ENCODE measurements around the gene ZBTB45.

The ZBTB45 gene

GRCh38 chr19:58519355-58520256, at the start of gene ZBTB45:
Gene ZBTB45 (minus strand): TSS chr19:58519810. CDS start chr19:58517673, 2,137 bp downstream.
- DNase-seq, result peak; percentile 93

DNA sequence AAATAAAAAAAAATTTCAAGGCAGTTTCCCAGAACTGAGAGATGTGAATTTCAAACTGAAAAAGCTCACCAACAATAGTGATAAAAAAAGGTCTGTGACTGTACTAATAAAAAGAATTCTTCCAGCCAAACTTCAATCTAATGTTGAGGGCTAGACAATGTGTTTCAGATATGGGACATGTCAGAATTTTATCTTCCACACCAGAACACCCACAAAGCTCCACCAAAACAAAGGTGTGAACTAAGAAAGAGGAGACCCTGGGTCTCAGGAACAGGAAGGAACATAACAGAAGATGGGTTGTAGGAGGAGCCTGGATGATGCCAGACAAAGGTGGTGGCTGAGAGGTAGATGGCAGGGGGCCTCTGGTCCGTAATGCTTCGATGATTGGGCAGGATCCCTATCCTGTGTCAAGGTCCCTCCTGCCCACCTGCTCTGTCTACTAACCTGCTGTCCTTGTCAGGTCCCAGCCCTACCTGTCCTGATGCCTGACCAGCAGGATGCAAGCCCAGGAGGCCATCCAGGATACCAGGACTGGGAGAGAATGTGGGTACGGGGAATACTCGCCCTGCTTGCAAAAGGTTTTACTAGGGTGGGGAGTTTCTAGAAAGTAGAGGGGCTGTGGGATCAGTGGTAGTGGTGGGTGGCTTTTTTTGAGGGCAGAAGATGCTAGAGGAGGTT, 49.0 kb upstream of the ZBTB45 start:
- no peak for DNase-seq

DNA sequence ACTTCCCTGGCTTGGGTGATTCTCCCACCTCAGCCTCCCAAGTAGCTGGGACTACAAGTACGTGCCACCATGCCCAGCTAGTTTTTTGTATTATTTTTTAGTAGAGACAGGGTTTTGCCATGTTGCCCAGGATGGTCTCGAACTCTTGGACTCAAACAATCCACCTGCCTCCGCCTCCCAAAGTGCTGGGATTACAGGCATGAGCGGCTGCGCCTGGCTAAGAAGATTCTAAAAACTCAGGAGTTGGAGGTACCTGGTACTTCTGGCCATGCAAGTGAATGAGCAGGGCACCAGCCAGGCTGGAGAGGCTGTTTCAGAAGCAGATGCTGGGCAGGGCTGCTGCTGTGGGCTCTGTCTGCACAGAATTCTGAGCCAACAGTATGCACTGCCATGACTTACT, 47.4 kb upstream of the ZBTB45 start:
- no peak for DNase-seq

- DNase-seq, result no peak
Measured at GRCh38 chr19:58563823-58564222, 44.2 kb upstream of the ZBTB45 start.

DNA sequence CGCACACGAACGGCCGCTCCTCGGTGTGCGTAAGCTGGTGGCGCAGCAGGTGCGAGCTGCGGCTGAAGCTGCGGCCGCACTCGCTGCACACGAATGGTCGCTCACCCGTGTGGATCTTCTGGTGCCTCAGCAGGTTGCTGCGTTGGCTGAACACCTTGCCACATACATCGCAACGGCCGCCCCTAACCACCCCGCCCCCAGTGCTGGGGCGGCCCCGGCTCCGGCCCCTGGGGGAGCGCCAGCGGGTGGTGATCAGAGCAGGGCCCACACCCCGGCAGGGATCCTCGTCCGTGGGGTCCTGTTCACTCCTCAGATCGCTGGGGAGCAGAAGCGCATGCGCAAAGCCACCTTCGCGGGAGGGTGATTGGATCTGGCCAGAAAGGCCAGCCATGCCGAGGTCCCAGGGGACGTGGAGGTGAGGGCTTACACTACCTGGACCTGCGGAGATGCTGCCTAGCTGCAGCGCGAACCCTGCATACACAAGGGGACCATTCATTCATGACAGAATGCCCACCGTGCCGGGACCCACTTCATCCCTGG, 43.5 kb upstream of the ZBTB45 start:
- no peak for DNase-seq

GRCh38 chr19:58562122-58563033, 42.8 kb upstream of the ZBTB45 start:
- no peak for DNase-seq

DNA sequence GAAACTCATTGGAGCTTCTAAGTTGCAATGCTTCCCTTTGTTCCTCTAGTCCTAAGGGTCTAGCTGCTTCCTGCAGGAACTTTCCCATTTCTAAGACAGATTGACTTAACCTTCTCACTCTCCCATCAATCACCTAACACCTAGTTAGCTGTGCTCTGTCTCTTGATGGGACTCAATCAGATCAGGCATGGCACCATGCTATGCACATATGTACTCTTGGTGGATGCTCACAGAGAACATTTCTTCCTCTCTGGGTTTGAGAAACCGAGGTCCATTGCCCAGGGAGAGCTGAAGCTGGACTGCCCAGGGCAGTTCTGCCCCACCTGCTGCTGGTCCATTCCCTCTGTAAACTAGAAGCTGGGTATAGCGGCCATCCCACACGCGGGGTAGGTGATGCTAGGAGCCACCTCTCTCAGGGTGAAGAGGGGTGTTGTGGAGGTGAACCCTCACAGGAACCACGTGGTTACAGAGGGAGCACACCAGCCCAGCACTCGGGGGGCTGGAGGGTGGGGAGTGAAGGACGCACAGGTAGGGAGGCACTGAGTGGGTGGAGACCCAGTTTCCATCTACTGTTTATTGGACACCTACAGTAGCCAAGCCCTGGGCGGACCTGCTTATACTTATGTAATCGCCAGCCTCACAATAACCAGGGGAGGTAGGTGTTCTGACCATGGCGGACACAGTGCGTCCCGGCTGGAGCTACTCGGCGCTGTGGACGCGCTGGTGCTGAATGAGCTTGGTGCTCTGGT, 41.9 kb upstream of the ZBTB45 start:
- DNase-seq, result no peak

DNA sequence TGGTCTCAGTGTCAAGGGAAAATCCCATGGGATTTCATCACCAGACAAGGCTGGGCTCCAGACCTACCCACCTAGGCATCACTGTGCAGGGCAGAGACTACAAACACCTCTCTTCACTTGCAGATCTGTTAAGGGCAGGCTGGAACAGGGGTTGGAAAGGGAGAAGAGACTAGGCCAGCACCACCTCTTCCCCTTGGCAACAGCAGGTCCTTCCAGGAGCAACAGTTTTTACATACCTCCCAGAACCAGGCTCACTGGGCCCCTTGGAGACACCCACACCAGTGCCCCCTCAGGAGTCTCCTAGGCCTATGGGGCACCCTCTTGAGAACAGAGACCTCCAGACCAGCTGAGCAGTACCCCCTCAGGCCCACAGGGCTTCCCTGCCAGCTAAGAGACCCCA, 41.3 kb upstream of the ZBTB45 start:
- DNase-seq, result no peak

- DNase-seq, result no peak
Measured at GRCh38 chr19:58560007-58560887, 40.6 kb upstream of the ZBTB45 start.

DNA sequence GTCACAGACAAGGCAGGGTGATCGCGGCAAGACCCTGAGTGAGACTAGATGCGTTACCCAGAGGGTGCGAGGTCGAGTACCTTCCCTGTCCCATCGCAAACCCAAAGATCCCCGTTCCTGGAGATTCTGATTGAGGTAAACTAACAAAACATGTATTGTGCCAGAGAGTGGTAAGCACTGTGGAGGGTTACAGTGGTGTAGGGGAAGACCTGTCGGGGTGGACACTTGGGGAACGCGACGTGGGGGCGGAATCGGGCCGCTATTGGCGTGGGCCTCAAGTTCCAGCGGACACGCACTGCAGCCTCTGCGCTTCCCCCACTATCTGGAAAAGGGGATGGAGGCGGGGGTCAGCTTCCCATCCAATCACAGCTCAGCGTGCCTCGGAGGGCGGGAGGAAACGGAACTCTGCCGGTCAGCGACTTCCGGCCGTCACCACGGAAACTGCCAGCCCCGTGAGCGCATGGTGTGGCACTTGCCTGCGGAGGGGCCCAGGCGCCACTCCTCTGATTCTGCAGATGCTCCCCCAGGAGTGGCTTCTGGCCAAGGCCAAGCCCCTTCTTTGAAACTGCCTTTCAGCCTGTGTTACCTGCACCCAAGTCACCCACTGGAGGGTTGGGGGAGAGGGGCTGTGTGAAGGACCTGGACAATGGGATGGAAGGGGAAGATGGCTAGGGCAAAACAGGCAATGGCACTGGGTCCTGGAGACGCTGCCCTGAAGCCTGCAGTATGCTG, 39.8 kb upstream of the ZBTB45 start:
- no peak for DNase-seq

GRCh38 chr19:58558623-58559274, 39.1 kb upstream of the ZBTB45 start:
- DNase-seq, result no peak

DNA sequence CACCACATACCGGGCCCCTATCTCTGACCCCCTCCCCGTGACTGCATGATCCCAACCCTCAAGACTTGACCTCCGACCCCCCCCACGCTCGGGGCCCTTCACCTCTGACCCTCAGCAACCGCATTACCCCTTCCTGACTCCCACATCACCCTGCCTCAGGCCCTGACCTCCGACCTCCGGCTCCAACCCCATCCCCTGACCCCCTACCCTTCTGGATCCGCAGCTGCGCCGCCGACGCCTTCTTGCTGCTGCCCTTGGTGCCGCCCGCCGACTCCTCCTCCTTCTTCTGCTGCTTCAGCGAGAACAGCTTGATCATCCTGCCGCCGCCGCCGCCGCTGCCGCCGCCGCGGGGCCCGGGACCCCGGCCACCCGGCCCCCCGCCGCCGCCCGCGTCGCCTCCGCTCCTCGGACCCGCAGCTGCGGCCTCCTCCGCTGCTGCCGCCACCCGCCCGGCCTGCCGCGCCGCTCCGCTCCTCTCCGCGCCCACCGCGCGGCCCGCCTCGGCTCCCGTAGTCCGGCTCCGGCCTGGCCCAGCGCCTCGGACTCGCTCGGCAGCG, 38.5 kb upstream of the ZBTB45 start, which contains the start of gene UBE2M:
TSS of gene UBE2M (minus strand) at position 546 of the 557 bp plus-strand sequence. CDS start at position 316, 230 bp downstream.
- no peak for DNase-seq

- no peak for DNase-seq
Measured at GRCh38 chr19:58557221-58558065, 37.8 kb upstream of the ZBTB45 start.

DNA sequence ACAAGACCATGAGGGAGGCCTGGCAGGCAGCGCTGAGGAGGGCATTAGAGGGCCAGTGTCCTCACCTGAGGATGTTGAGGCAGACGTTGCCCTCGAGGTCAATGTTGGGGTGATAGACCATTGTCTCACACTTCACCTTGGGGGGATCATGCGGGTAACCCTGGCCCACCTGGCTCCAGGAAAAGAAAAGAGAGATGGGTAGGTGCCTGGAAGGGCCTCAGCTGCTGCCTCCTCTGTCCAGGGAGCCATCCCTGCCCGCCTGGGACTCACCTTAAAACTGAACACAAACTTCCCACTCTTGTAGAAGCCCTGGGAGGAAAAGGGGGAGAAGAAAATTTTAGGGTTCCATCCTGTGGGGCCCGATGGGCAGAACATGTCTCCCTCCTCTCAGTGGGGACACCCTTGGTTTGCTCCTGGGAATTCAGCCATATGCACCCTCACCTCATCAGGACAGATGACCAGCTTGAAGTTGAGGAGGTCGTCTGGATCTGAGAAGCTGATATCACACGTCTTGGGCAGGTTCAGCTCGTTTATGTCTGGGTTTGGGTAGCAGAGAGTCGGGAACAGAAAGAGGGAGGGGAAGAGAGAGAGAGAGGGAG, 37.1 kb upstream of the ZBTB45 start:
- no peak for DNase-seq

GRCh38 chr19:58555920-58556621, 36.5 kb upstream of the ZBTB45 start:
- DNase-seq, result no peak

GRCh38 chr19:58555369-58555885, 35.8 kb upstream of the ZBTB45 start:
- no peak for DNase-seq

All from GF-D8 (cell line).